ENCODE results near the gene NECAB2. TPM values are rescaled to one million over a fixed set of nuclear protein-coding genes. Genes with fewer than 3 reads are reported as not detected.

Gene NECAB2
- total RNA-seq, 2 donors from 2014 or later, result 2.8 TPM; not detected in 1

DNA sequence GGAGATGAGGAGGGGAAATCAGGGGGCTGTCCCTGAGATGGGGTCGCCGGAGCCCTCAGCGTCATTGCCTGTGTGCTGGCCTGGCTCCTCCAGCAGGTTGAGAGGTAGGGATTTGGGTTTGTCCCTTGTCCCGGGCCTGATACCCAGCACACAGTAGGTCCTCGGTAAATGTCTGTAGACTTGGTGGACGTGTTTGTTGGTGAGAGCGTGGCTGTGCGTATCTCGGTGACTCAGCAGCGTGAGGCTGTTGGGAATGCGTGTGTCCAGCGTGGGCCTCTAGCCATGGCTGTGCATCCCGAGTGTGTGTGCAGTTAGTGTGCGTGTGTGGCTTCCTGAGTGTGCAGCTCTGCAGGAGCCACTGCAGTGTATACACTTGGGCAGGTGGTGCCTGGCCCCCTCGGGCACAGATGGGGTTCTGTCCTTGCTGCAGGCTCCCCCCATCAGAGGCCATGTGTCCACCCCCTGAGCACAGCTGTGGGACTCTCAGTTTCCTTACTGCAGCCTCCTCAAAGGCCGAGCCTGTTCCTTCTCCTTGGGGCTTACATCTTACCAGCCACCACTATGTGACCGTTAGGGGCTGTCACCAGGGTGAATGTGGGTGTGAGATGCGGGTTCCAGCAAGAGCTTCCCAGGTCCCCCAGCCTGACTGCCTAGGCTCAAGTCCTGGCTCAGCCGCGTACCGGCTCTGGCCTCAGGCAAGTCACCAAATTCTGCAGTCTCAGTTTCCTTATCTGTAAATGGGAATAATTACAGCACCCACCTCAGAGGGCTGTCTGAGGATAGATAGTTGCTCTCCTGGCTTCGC, 5.7 kb downstream of the NECAB2 start:
- TF ChIP-seq POLR2AphosphoS5 (IDR thresholded peaks at IDR 0.05) (no peak), POLR2A (IDR thresholded peaks at IDR 0.05) (no peak)
- TF ChIP-seq, protein P1, sequence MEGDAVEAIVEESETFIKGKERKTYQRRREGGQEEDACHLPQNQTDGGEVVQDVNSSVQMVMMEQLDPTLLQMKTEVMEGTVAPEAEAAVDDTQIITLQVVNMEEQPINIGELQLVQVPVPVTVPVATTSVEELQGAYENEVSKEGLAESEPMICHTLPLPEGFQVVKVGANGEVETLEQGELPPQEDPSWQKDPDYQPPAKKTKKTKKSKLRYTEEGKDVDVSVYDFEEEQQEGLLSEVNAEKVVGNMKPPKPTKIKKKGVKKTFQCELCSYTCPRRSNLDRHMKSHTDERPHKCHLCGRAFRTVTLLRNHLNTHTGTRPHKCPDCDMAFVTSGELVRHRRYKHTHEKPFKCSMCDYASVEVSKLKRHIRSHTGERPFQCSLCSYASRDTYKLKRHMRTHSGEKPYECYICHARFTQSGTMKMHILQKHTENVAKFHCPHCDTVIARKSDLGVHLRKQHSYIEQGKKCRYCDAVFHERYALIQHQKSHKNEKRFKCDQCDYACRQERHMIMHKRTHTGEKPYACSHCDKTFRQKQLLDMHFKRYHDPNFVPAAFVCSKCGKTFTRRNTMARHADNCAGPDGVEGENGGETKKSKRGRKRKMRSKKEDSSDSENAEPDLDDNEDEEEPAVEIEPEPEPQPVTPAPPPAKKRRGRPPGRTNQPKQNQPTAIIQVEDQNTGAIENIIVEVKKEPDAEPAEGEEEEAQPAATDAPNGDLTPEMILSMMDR (IDR thresholded peaks at IDR 0.05), result no peak
- Histone ChIP-seq H3K9me3 (no peaks in the 10 kb centered on the region), H3K27ac (no peak overlapping the region), H3K4me1 (replicated peaks) (no peaks in the 10 kb centered on the region), H3K36me3 (no peaks in the 10 kb centered on the region), H3K27me3 (replicated peaks; ENCODE audit: insufficient read depth) (no peaks in the 10 kb centered on the region), H3K4me3 (no peak overlapping the region)
- 88% methylated on average over 22 of the region's 22 CpGs for WGBS
- intact Hi-C loops (cut with DNase I), result no loop called here
- DNase-seq (ENCODE audit: low spot score), result no peak

DNA sequence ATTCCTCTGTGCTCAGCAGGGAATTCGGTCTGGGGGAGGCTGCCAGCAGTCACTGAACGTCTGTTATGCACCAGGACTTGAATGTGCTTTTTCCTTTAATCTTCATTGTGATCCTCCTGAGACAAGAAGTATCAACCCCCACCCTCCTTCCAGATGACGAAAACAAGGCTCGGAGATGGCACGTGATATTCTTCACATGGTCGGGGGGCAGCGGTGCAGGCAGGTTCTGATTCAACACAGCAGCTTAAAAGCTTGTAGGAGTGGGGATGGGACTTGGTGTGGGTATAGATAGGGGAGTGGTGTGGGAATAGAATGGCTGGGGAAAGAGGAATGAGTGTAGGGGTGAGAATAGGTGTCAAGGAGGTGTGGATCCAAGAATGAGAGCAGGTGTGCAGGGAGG, 6.4 kb downstream of the NECAB2 start:
- WGBS, result 55% methylated on average over 7 of the region's 7 CpGs
- no peak overlapping the region for H3K4me3 ChIP-seq
- H3K9me3 ChIP-seq, result no peaks in the 10 kb centered on the region
- DNase-seq (ENCODE audit: low spot score), result no peak
- no peaks in the 10 kb centered on the region for H3K4me1 ChIP-seq (replicated peaks)
- TF ChIP-seq, protein P1 (IDR thresholded peaks at IDR 0.05), result no peak
- no peak for TF ChIP-seq POLR2A (IDR thresholded peaks at IDR 0.05)
- no peak for TF ChIP-seq POLR2AphosphoS5 (IDR thresholded peaks at IDR 0.05)
- H3K27me3 ChIP-seq (replicated peaks; ENCODE audit: insufficient read depth), result no peaks in the 10 kb centered on the region
- H3K36me3 ChIP-seq, result no peaks in the 10 kb centered on the region
- intact Hi-C loops (cut with DNase I), result no loop called here
- no peak overlapping the region for H3K27ac ChIP-seq

DNA sequence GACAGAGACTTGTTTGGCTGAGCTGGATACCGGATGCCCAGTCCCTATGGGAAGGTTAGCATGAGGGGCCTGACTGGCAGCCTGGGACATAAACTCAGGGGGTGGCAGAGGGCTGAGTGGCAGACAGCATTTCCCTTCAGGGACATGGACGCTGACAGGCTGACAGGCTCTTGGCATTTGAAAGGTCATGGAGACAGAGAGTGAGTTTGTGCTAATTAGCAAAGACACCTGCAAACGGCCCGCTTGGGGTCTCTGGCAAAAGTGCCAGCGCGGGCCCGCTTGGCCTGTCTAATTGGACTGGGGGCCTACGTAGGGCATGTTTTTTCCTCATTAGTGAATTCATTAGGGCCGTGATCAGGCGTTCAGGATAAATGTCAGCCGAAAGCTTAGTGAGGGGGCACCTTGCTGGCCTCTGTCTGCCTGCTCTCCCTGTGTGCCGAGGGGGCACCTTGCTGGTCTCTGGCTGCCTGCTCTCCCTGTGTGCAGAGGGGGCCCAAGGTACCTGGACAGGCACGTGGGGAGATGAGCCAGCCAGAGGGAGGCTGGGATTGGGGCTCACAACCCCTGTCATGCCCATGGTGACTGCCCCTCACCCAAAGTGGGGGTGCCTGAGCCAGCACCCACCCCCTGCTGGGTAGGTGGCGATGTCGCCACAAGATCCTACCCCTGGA, 7.7 kb downstream of the NECAB2 start:
- no peaks in the 10 kb centered on the region for H3K36me3 ChIP-seq
- 83% methylated on average over 15 of the region's 15 CpGs for WGBS
- no peaks in the 10 kb centered on the region for H3K27me3 ChIP-seq (replicated peaks; ENCODE audit: insufficient read depth)
- no peak overlapping the region for H3K4me3 ChIP-seq
- intact Hi-C loops (cut with DNase I), result no loop called here
- no peak overlapping the region for H3K27ac ChIP-seq
- H3K4me1 ChIP-seq (replicated peaks), result no peaks in the 10 kb centered on the region
- no peaks in the 10 kb centered on the region for H3K9me3 ChIP-seq
- no peak for DNase-seq (ENCODE audit: low spot score)
- TF ChIP-seq, protein P1 (IDR thresholded peaks at IDR 0.05), result no peak
- TF ChIP-seq POLR2AphosphoS5 (IDR thresholded peaks at IDR 0.05) (no peak), POLR2A (IDR thresholded peaks at IDR 0.05) (no peak)

DNA sequence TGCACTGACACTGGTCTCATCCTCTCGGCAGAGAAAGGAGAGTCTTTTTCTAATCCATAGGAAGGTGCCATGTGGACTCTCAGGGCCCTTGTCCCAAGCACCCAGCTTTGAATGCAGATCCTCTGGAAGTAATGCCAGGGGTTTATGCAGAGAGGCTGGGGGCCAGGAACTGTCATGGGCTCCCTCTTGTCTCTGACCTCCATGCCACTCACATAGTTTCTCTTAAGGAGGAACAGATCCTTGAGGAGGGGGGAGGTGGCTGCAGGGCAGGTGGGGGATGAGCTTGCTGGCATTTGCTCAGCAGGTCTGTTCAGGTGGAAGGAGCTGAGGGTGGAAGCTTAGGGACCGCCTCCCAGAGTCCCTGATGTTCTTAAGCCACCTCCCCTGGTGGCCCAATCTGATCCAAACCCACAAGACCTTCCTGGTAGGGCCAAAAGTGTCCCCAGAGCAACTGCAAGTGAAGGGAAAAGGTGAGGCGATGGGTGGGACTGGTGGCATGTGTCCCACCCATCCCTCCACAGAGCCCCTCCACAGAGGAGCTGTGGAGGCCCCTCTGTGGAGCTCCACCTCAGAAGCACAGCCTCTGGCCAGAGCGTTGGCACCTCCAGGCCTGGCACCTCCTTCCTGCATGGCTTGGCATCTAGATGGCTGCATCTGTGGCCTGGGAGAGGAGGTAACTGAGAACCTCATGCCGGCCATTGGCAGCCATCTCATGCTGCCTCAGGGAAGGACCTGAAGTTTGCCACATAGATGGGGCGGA, 9.2 kb downstream of the NECAB2 start:
- intact Hi-C loops (cut with DNase I), result no loop called here
- Histone ChIP-seq H3K27ac (no peak overlapping the region), H3K4me3 (no peak overlapping the region), H3K27me3 (replicated peaks; ENCODE audit: insufficient read depth) (no peaks in the 10 kb centered on the region), H3K4me1 (replicated peaks) (no peaks in the 10 kb centered on the region), H3K9me3 (no peaks in the 10 kb centered on the region), H3K36me3 (no peaks in the 10 kb centered on the region)
- no peak for DNase-seq (ENCODE audit: low spot score)
- no peak for TF ChIP-seq POLR2AphosphoS5 (IDR thresholded peaks at IDR 0.05)
- TF ChIP-seq, protein P1 (IDR thresholded peaks at IDR 0.05), result no peak
- TF ChIP-seq POLR2A (IDR thresholded peaks at IDR 0.05), result no peak
- 96% methylated on average over 4 of the region's 6 CpGs for WGBS

All from prostate gland (tissue), 2 donors.